IMR-90 (cell line): ENCODE results near the gene TEX35. TPM values are rescaled to one million over a fixed set of nuclear protein-coding genes. Genes with fewer than 3 reads are reported as not detected.

ENCODE experiments used
- ATAC-seq: fragments of 200-7000 bp; cut with Tn5 transposase; 2 replicates; pipeline ENCODE4 v1.9.1; 2020; ENCODE audit warnings: low read depth, mild to moderate bottlenecking, moderate library complexity
- BruUV-seq: library from RNA; stranded (reverse); fragments of 400-500 nt; replicated peaks from 2 replicates; lab custom pipeline; 2021; lab: Mats Ljungman, UMichigan
- CTCF ChIA-PET: fragments of 300-600 bp; formaldehyde crosslinking; extraction: SDS; loops from one replicate; lab custom pipeline; 2021; ENCODE audit warnings: antibody characterized with exemption; lab: Yijun Ruan, JAX
- POLR2A ChIA-PET: fragments of 300-600 bp; sonication (Branson Sonifier 250); formaldehyde crosslinking; loops from one replicate; lab custom pipeline; 2022; ENCODE audit warnings: antibody characterized with exemption; ENCODE audit not compliant: unreplicated experiment; lab: Charles Lee
- DNase-seq: peaks from one replicate; pipeline ENCODE4 v3.0.0; 2013
- H2AFZ ChIP-seq: replicated peaks from 2 replicates; pipeline ENCODE3; 2013; ENCODE audit warnings: low read length, mild to moderate bottlenecking; ENCODE audit not compliant: poor library complexity
- H2AK5ac ChIP-seq: 2 replicates; pipeline ENCODE4 v1.6.1; 2013; ENCODE audit warnings: low read depth, low read length, inconsistent platforms
- H2AK9ac ChIP-seq: replicated peaks from 2 replicates; pipeline ENCODE3; 2013; ENCODE audit warnings: mild to moderate bottlenecking, low read depth, low read length, moderate library complexity; ENCODE audit not compliant: poor library complexity
- H2BK120ac ChIP-seq: 2 replicates; pipeline ENCODE4 v1.6.1; 2013; ENCODE audit warnings: low read depth, low read length, inconsistent platforms
- H2BK15ac ChIP-seq: 3 replicates; pipeline ENCODE4 v1.6.1; 2013; ENCODE audit warnings: low read depth, low read length, inconsistent platforms
- H2BK20ac ChIP-seq: 2 replicates; pipeline ENCODE4 v1.6.1; 2013; ENCODE audit warnings: low read depth, mild to moderate bottlenecking, inconsistent platforms, low read length, moderate library complexity
- H2BK5ac ChIP-seq: 2 replicates; pipeline ENCODE4 v1.6.1; 2013; ENCODE audit warnings: mild to moderate bottlenecking, low read depth, low read length, inconsistent platforms; ENCODE audit not compliant: poor library complexity, severe bottlenecking
- H3K14ac ChIP-seq: replicated peaks from 2 replicates; pipeline ENCODE4 v1.6.1; 2013; ENCODE audit warnings: low read depth, low read length, inconsistent platforms
- H3K18ac ChIP-seq: 2 replicates; pipeline ENCODE4 v1.6.1; 2013; ENCODE audit warnings: low read depth, low read length, control low read depth
- H3K23ac ChIP-seq: 2 replicates; pipeline ENCODE4 v1.6.1; 2013; ENCODE audit warnings: low read depth, low read length, inconsistent platforms
- H3K27ac ChIP-seq: 2 replicates; pipeline ENCODE4 v1.5.1; 2013; ENCODE audit warnings: mild to moderate bottlenecking, control low read depth, low read length; ENCODE audit not compliant: insufficient read depth
- H3K27me3 ChIP-seq: 2 replicates; pipeline ENCODE4 v1.6.1; 2013; ENCODE audit warnings: low read length; ENCODE audit not compliant: control insufficient read depth, insufficient read depth
- H3K36me3 ChIP-seq: 2 replicates; pipeline ENCODE4 v1.6.1; 2013; ENCODE audit warnings: low read length, mixed read lengths; ENCODE audit not compliant: control insufficient read depth, insufficient read depth
- H3K4ac ChIP-seq: 2 replicates; pipeline ENCODE4 v1.6.1; 2013; ENCODE audit warnings: low read depth, low read length, inconsistent platforms
- H3K4me1 ChIP-seq: 2 replicates; pipeline ENCODE4 v1.6.1; 2013; ENCODE audit warnings: low read length, mixed read lengths; ENCODE audit not compliant: control insufficient read depth, insufficient read depth
- H3K4me2 ChIP-seq: 2 replicates; pipeline ENCODE4 v1.6.1; 2013; ENCODE audit warnings: low read depth, mild to moderate bottlenecking, control low read depth, low read length, moderate library complexity
- H3K4me3 ChIP-seq: 2 replicates; pipeline ENCODE4 v1.5.1; 2013; ENCODE audit warnings: low read depth, mild to moderate bottlenecking, control low read depth, low read length, moderate library complexity; ENCODE audit not compliant: insufficient read depth
- H3K56ac ChIP-seq: 2 replicates; pipeline ENCODE4 v1.6.1; 2013; ENCODE audit warnings: low read length, inconsistent platforms; ENCODE audit not compliant: insufficient read depth; ENCODE audit errors: extremely low read depth
- H3K79me1 ChIP-seq, 2 experiments: 2 replicates each; pipeline ENCODE4 v1.6.1; 2013; ENCODE audit warnings: low read length in 2 of 2, inconsistent platforms in 1 of 2, low read depth in 1 of 2
- H3K9ac ChIP-seq: 2 replicates; pipeline ENCODE4 v1.6.1; 2013; ENCODE audit warnings: low read depth, low read length, control low read depth
- H3K9me1 ChIP-seq: 2 replicates; pipeline ENCODE4 v1.6.1; 2013; ENCODE audit warnings: low read length, inconsistent platforms; ENCODE audit not compliant: insufficient read depth
- H3K9me3 ChIP-seq: 2 replicates; pipeline ENCODE4 v1.6.1; 2013; ENCODE audit warnings: low read length; ENCODE audit not compliant: control insufficient read depth, insufficient read depth
- H4K20me1 ChIP-seq: 2 replicates; pipeline ENCODE4 v1.6.1; 2013; ENCODE audit warnings: low read length, inconsistent platforms; ENCODE audit not compliant: insufficient read depth
- H4K5ac ChIP-seq: 2 replicates; pipeline ENCODE4 v1.6.1; 2013; ENCODE audit warnings: mild to moderate bottlenecking, low read depth, low read length, control low read depth
- H4K8ac ChIP-seq, 2 experiments: 2 replicates each; pipeline ENCODE4 v1.6.1; 2013; ENCODE audit warnings: low read depth in 2 of 2, low read length in 2 of 2, control low read depth in 1 of 2, inconsistent platforms in 1 of 2
- H4K91ac ChIP-seq: 2 replicates; pipeline ENCODE4 v1.6.1; 2013; ENCODE audit warnings: low read depth, low read length, inconsistent platforms; ENCODE audit not compliant: insufficient read depth
- BHLHE40 ChIP-seq: fragments of 150-350 bp; IDR thresholded peaks from 2 replicates; pipeline ENCODE4 v1.6.1; 2016; ENCODE audit warnings: mild to moderate bottlenecking, low read depth, low read length
- CEBPB ChIP-seq: IDR thresholded peaks from 2 replicates; pipeline ENCODE4 v1.6.1; 2012; ENCODE audit warnings: low read depth, low read length, improper control_type of control experiment
- CHD1 ChIP-seq: IDR thresholded peaks from 2 replicates; pipeline ENCODE4 v1.6.1; 2012; ENCODE audit warnings: low read depth, low read length, improper control_type of control experiment
- FOS ChIP-seq: fragments of 150-350 bp; IDR thresholded peaks from 2 replicates; pipeline ENCODE4 v1.6.1; 2016; ENCODE audit warnings: low read depth, low read length
- MAFK ChIP-seq: IDR thresholded peaks from 2 replicates; pipeline ENCODE4 v1.6.1; 2012; ENCODE audit warnings: low read depth, low read length, improper control_type of control experiment
- MAZ ChIP-seq: IDR thresholded peaks from 2 replicates; pipeline ENCODE4 v1.6.1; 2012; ENCODE audit warnings: low read depth, mild to moderate bottlenecking, low read length, improper control_type of control experiment, moderate library complexity, borderline replicate concordance
- MXI1 ChIP-seq: IDR thresholded peaks from 2 replicates; pipeline ENCODE4 v1.6.1; 2012; ENCODE audit warnings: low read depth, mild to moderate bottlenecking, low read length, moderate library complexity, borderline replicate concordance
- NFE2L2 ChIP-seq: fragments of 150-350 bp; IDR thresholded peaks from 2 replicates; pipeline ENCODE4 v1.6.1; 2016; ENCODE audit warnings: low read depth, mild to moderate bottlenecking, low read length
- POLR2A ChIP-seq: IDR thresholded peaks from 2 replicates; pipeline ENCODE4 v1.6.1; 2012; ENCODE audit warnings: mild to moderate bottlenecking, low read depth, low read length
- SMC3 ChIP-seq: fragments of 150-350 bp; IDR thresholded peaks from 2 replicates; pipeline ENCODE4 v1.6.1; 2016; ENCODE audit warnings: low read depth, mild to moderate bottlenecking, antibody characterized with exemption, low read length, moderate library complexity
- USF2 ChIP-seq: fragments of 150-350 bp; IDR thresholded peaks from 2 replicates; pipeline ENCODE4 v1.6.1; 2017; ENCODE audit warnings: mild to moderate bottlenecking, antibody characterized with exemption, low read length, low read depth
- WGBS, 2 experiments: methylation state at CpG; one replicate each; pipeline versions ENCODE4 v1.1.5 to v1.1.7; 2013; ENCODE audit warnings: missing lambda C conversion rate in 2 of 2; ENCODE audit not compliant: insufficient read length in 1 of 2; ENCODE audit errors: extremely low coverage in 2 of 2; 5-methylcytosine and 5-hydroxymethylcytosine counted together
- dilution Hi-C: fragments of 300-500 bp; cut with HindIII; formaldehyde crosslinking; loops from one replicate; pipeline ENCODE4 v1.14.3; 2018; ENCODE audit warnings: low sequenced_read_pairs; ENCODE audit not compliant: unreplicated experiment
- in situ Hi-C: fragments of 300-500 bp; cut with MboI; formaldehyde crosslinking; loops from 3 replicates; pipeline ENCODE4 v1.14.3; 2019; ENCODE audit warnings: low sequenced_read_pairs, inconsistent platforms, mixed read lengths
- intact Hi-C: fragments of 100-400 bp; cut with micrococcal nuclease; formaldehyde crosslinking; loops from 2 replicates; pipeline ENCODE4 v1.10.0; 2022
- polyA plus RNA-seq, 3 experiments: library from polyadenylated mRNA; depleted of rRNA; stranded (reverse); fragments of >200 nt; gene quantifications; 2 replicates each; pipeline ENCODE4 v1.2.3, GENCODE V29; 2012; ENCODE audit warnings: low replicate concordance in 1 of 3
- total RNA-seq: library from RNA; depleted of rRNA; stranded (reverse); fragments of >200 nt; gene quantifications from 2 replicates; pipeline ENCODE4 v1.2.3, GENCODE V29; 2012
- TF ChIP-seq, protein P1 (sequence below): conservative IDR thresholded peaks from 2 replicates; pipeline ENCODE4 v1.5.1; 2012; ENCODE audit warnings: mild to moderate bottlenecking, low read depth, low read length, improper control_type of control experiment
- TF ChIP-seq, protein P2 (sequence below): fragments of 150-350 bp; IDR thresholded peaks from 2 replicates; pipeline ENCODE4 v1.6.1; 2016; ENCODE audit warnings: low read depth, mild to moderate bottlenecking, low read length, moderate library complexity, borderline replicate concordance

Gene TEX35
- total and polyA plus RNA-seq, 2 of the 4 experiments (the other 2 are of a cell fraction), result 0.05 TPM; not detected in 1

DNA sequence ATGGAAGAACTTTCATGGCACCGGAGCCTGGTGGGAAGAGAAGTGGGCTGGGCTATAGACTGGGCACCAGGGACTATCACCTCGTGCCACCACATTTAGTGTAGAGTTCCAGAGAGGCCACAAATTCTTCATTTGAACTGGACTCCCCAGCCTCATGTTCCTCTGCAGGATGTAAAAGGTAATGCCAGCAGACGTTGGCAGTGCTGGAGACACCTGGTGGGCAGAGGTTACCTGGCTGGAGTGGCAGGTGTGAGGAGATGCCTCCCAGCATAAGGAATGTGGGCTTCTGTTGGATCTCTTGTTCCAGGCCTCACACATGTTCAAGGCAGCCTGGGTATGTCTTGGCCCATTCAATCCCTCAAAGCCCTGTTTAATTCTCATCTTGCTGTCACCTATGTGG lies 35.2 kb downstream of the TEX35 start:
- CTCF ChIA-PET, result interaction anchor here (1.0 kb wide), 1 partner anchor 16 kb away, joined by 3 read pairs; no protein-coding TSS in a partner anchor
- BruUV-seq, result no TSS peak
- H3K14ac ChIP-seq, result no peak overlapping the region
- no peak overlapping the region for H2BK5ac ChIP-seq
- peaks cover 1% of the 10 kb centered on the region; the same call in 1 of the 2 replicates for H3K9me3 ChIP-seq
- peaks cover 20 to 42% of the 10 kb centered on the region in 2 experiments for H3K79me1 ChIP-seq
- no peak overlapping the region for H2BK120ac ChIP-seq
- H3K56ac ChIP-seq, result no peak overlapping the region
- POLR2A ChIA-PET, result no interaction called here
- H4K20me1 ChIP-seq, result no peaks in the 10 kb centered on the region
- whole genome bisulfite sequencing, 2 experiments, result no CpG with 5 or more reads among the region's 3 CpGs
- H4K8ac ChIP-seq, result no peak overlapping the region
- H3K4me1 ChIP-seq, result peaks cover 8% of the 10 kb centered on the region
- H2BK20ac ChIP-seq, result no peak overlapping the region
- no peak overlapping the region for H3K4ac ChIP-seq
- intact Hi-C loops, result loop anchor here (10.0 kb wide), 2 partner anchors 207 to 357 kb away; no protein-coding TSS in a partner anchor
- ATAC-seq, result no peak
- H3K9me1 ChIP-seq, result peaks cover 10% of the 10 kb centered on the region; the same call in 1 of the 2 replicates
- H3K9ac ChIP-seq, result no peak overlapping the region
- TF ChIP-seq, protein P1, sequence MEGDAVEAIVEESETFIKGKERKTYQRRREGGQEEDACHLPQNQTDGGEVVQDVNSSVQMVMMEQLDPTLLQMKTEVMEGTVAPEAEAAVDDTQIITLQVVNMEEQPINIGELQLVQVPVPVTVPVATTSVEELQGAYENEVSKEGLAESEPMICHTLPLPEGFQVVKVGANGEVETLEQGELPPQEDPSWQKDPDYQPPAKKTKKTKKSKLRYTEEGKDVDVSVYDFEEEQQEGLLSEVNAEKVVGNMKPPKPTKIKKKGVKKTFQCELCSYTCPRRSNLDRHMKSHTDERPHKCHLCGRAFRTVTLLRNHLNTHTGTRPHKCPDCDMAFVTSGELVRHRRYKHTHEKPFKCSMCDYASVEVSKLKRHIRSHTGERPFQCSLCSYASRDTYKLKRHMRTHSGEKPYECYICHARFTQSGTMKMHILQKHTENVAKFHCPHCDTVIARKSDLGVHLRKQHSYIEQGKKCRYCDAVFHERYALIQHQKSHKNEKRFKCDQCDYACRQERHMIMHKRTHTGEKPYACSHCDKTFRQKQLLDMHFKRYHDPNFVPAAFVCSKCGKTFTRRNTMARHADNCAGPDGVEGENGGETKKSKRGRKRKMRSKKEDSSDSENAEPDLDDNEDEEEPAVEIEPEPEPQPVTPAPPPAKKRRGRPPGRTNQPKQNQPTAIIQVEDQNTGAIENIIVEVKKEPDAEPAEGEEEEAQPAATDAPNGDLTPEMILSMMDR, result no peak
- no peak for TF ChIP-seq CEBPB
- no peak for TF ChIP-seq BHLHE40
- TF ChIP-seq MAZ, result no peak
- TF ChIP-seq FOS, result no peak
- TF ChIP-seq NFE2L2, result no peak
- TF ChIP-seq SMC3, result no peak
- no peak for TF ChIP-seq POLR2A
- TF ChIP-seq, protein P2, sequence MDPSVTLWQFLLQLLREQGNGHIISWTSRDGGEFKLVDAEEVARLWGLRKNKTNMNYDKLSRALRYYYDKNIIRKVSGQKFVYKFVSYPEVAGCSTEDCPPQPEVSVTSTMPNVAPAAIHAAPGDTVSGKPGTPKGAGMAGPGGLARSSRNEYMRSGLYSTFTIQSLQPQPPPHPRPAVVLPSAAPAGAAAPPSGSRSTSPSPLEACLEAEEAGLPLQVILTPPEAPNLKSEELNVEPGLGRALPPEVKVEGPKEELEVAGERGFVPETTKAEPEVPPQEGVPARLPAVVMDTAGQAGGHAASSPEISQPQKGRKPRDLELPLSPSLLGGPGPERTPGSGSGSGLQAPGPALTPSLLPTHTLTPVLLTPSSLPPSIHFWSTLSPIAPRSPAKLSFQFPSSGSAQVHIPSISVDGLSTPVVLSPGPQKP, result no peak
- no peak for TF ChIP-seq MXI1
- TF ChIP-seq MAFK, result no peak
- TF ChIP-seq CHD1, result no peak
- no peak for TF ChIP-seq USF2
- H2AFZ ChIP-seq, result no peak overlapping the region
- no peak overlapping the region for H3K4me2 ChIP-seq
- H4K91ac ChIP-seq, result no peak overlapping the region
- H2BK15ac ChIP-seq, result no peak overlapping the region
- no peak overlapping the region for H3K18ac ChIP-seq
- no peak for DNase-seq
- H2AK9ac ChIP-seq, result no peak overlapping the region
- no peak overlapping the region for H3K23ac ChIP-seq
- H3K27ac ChIP-seq, result no peak overlapping the region
- no peak overlapping the region for H3K4me3 ChIP-seq
- dilution Hi-C loops, result no loop called here
- no peak overlapping the region for H4K5ac ChIP-seq
- in situ Hi-C loops, result loop anchor here (10.0 kb wide), 2 partner anchors 187 to 217 kb away; no protein-coding TSS in a partner anchor
- no peak overlapping the region for H2AK5ac ChIP-seq
- H3K36me3 ChIP-seq, result peaks cover 22% of the 10 kb centered on the region
- no peaks in the 10 kb centered on the region for H3K27me3 ChIP-seq
